GM12872 (cell line): Measurements from ENCODE around the gene SECISBP2.

Source experiments
- TF ChIP-seq, protein P1 (sequence below): IDR thresholded peaks from 3 replicates; pipeline ENCODE4 v1.5.1; 2011; ENCODE audit warnings: low read depth, mild to moderate bottlenecking, low read length, moderate library complexity; ENCODE audit not compliant: insufficient read depth

Gene SECISBP2

DNA sequence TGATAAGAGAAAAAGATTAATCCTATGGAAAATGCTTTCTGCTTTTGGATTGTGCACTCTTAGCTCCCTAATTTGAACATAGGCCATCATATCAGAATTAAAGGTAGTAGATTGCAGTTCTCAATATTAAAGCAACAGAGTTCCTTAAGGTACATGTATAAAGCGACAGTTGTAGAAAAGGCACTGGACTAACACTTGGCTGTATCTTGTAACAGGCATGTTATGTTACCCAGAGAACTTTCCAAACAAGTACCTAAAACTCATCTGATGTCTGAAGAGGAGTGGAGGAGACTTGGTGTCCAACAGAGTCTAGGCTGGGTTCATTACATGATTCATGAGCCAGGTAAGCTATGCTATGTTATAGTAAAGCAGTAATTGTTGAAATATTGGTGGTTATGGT is 3.3 kb upstream of the SECISBP2 start:
- TF ChIP-seq, protein P1, sequence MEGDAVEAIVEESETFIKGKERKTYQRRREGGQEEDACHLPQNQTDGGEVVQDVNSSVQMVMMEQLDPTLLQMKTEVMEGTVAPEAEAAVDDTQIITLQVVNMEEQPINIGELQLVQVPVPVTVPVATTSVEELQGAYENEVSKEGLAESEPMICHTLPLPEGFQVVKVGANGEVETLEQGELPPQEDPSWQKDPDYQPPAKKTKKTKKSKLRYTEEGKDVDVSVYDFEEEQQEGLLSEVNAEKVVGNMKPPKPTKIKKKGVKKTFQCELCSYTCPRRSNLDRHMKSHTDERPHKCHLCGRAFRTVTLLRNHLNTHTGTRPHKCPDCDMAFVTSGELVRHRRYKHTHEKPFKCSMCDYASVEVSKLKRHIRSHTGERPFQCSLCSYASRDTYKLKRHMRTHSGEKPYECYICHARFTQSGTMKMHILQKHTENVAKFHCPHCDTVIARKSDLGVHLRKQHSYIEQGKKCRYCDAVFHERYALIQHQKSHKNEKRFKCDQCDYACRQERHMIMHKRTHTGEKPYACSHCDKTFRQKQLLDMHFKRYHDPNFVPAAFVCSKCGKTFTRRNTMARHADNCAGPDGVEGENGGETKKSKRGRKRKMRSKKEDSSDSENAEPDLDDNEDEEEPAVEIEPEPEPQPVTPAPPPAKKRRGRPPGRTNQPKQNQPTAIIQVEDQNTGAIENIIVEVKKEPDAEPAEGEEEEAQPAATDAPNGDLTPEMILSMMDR: no peak

DNA sequence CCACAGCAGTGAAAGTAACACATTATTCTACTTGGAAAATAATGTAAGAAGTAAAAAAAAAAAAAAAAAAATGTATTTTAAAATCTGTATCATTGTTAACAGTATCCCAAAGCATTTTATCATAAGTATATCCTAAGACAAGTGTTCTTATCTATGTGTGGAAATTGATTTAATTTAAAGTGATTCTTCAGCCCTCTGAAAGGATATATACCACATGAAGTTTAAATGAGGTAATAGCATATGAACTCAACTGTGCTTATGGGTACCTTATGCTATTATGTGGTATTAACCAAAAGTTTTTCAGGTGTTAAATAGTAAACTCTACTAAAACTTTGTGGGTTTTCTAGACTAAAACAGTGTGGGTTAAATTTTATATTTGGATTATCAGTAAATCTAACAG is 2.8 kb upstream of the SECISBP2 start:
- TF ChIP-seq, protein P1: no peak

DNA sequence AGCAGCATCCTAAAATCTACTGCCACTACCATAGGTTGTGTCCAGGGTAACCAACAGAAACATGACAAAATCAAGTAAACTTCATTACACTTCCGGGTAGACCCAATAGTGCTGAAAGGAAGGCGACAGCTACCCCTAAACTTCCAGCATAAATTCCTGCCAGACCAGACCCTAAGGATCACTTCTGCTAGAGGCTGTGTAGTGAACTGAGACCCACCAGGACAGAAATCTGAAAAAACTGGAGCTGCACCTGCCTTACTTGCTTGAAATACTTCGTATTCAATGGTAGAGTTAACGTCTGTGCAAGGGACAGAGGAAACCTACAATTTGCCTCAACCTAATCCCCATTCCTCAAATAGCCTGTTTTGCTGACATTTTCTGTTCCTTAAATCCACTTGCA is 1.0 kb upstream of the SECISBP2 start:
- TF ChIP-seq, protein P1: no peak

DNA sequence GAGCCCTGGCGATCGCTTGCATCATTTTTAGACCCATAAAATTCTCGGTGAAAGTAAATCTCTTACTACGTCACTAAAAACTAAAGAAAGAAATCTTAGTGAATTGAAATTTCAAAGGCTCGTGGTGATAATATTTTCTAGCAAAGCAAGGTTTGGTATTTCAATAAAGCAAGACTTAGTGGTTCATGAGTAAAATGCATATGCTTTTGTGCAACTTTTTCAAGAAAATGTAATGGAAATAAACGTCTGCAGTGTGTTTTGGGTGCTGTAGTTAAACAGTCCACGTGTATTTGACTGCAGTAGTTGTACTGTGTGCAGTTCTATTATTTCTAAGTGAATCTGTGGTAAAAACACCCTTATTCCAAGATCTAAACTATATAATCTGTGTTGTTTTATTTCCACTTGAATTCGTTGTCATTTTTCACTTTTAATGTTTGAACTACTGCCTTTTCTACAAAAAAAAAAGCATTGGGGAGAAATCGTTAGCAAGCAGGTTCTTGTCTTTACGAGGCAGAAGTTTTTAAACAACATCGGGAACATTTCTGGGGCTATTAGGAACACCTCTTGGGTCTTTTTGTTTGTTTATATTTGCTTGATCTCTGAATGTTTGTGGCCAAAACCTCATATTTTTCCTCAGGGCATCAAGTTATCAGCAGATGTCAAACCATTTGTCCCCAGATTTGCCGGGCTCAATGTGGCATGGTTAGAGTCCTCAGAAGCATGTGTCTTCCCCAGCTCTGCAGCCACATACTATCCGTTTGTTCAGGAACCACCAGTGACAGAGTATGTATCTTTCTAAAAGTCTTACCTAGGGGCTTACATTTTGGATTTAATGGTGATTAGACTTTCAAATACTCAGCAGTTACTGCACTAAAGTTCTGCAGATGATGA is 960 bp downstream of the SECISBP2 start:
- TF ChIP-seq, protein P1: no peak

DNA sequence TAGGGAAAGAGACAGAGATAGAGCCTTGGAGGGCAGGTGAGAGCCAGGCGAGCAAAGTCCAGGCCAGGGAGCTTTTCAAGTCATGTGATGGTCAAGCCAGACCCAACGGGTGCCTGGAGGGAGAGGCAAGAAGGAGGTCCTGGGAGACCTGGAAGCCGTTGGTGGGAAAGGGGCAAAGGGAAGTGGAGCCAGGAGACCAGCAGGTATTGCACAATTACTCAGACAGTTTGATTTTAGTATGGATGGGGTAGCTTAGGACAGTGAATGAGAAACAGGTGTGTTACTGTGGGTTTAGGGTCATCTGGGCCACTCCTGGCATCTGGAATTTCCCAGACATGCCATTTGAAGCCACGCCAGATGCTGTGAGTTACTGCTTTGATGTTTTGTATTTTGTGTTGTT is 5.1 kb downstream of the SECISBP2 start:
- TF ChIP-seq, protein P1: no peak

DNA sequence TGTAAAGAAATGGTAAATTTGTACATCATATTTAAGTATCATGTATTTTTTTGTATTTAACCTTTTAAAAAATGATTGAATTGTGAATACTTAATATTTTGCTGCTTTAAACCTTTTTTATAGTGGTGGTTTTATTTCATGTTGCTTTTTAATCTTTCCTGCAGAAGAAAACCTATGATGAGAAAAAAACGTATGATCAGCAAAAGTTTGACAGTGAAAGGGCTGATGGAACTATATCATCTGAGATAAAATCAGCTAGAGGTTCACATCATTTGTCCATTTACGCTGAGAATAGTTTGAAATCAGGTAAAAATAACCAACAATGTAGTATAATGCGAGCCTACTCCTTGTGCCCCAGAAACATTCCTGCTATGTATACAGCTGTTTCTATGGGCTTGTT is 7.4 kb downstream of the SECISBP2 start:
- TF ChIP-seq, protein P1: no peak

DNA sequence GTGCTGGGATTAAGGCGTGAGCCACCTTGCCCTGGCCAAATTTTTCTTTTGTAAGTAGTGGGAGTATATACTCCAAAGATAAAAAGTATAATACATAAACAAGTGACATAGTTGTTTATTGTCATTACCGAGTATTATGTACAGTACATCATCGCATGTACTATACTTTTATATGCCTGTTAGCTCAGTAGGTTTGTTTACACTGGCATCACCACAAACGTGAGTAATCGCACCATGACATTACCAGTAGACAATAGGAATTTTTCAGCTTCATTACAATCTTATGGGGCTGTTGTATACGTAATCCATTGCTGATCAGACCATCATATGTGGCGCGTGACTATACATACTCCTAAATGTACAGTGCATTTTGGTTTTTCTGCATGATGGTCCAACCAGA is 9.8 kb downstream of the SECISBP2 start:
- TF ChIP-seq, protein P1: no peak
